ENCODE measurements around the gene CYB561A3. TPM values are rescaled to one million over a fixed set of nuclear protein-coding genes. Genes with fewer than 3 reads are reported as not detected.
A peak's percentile ranks its signal among the peaks of the same experiment; 100 is the strongest.

Gene CYB561A3
- total RNA-seq, 1 experiment from 2014 or later: 21.7 TPM

DNA sequence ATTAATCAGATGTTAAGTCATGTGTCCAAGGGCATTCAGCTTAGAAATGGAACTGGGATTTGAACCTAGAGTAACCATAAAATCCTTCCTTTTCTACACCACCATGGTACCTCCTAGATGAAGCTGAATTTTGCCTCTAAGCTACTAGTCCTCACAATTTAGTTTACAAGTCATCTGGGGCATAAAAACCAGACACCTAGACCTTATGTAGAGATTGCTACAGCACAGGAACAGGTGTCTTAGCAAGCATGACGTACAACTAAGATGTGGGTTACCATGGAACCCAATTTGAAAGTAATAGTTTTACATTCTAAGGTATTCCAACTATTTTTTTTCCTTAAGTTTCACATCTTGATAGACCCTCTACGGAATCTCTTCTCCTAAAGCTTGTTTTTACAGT lies 39.9 kb upstream of the CYB561A3 start:
- H2AK5ac ChIP-seq (ENCODE audit: insufficient read length, low read length): no peak overlapping the region
- no peak overlapping the region for H3K4me2 ChIP-seq (ENCODE audit: insufficient read depth, insufficient read length, low read length)
- H2BK20ac ChIP-seq (ENCODE audit: low read depth, low read length, poor library complexity, severe bottlenecking): no peak overlapping the region
- no peak overlapping the region for H2BK120ac ChIP-seq (ENCODE audit: low read depth, low read length, poor library complexity, severe bottlenecking)
- H3K23me2 ChIP-seq (ENCODE audit: insufficient read length, low read depth, low read length, poor library complexity, severe bottlenecking): no peaks in the 10 kb centered on the region
- Mint-ChIP-seq H3K9me3 (no peaks in the 10 kb centered on the region), H3K27ac (peak overlapping the region in 1 of 3 experiments; percentile 40; a peak in 1 of 7 replicates), H3K27me3 (ENCODE audit: low read depth) (no peaks in the 10 kb centered on the region), H3K4me1 (no peaks in the 10 kb centered on the region), H3K4me3 (no peak overlapping the region), H3K36me3 (ENCODE audit: insufficient read depth in 1 of 3, low read depth in 3 of 3) (peaks cover 26 to 59% (median 59%) of the 10 kb centered on the region in 3 experiments)
- H2BK15ac ChIP-seq (ENCODE audit: low read depth, low read length): no peak overlapping the region
- no peak overlapping the region for H4K5ac ChIP-seq (ENCODE audit: insufficient read length, low read depth, low read length)
- TF ChIP-seq, protein P1, sequence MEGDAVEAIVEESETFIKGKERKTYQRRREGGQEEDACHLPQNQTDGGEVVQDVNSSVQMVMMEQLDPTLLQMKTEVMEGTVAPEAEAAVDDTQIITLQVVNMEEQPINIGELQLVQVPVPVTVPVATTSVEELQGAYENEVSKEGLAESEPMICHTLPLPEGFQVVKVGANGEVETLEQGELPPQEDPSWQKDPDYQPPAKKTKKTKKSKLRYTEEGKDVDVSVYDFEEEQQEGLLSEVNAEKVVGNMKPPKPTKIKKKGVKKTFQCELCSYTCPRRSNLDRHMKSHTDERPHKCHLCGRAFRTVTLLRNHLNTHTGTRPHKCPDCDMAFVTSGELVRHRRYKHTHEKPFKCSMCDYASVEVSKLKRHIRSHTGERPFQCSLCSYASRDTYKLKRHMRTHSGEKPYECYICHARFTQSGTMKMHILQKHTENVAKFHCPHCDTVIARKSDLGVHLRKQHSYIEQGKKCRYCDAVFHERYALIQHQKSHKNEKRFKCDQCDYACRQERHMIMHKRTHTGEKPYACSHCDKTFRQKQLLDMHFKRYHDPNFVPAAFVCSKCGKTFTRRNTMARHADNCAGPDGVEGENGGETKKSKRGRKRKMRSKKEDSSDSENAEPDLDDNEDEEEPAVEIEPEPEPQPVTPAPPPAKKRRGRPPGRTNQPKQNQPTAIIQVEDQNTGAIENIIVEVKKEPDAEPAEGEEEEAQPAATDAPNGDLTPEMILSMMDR (conservative IDR thresholded peaks at IDR 0.05): no peak
- H4K91ac ChIP-seq (ENCODE audit: insufficient read length, low read depth, low read length): no peak overlapping the region
- no peak overlapping the region for H3T11ph ChIP-seq (ENCODE audit: low read length)
- H3K27me3 ChIP-seq (ENCODE audit: insufficient read depth, low read length): no peaks in the 10 kb centered on the region
- no peak overlapping the region for H4K8ac ChIP-seq (replicated peaks; ENCODE audit: insufficient read length, low read depth, low read length)
- no peaks in the 10 kb centered on the region for H3K79me1 ChIP-seq (ENCODE audit: insufficient read depth, low read depth, low read length, poor library complexity, severe bottlenecking)
- no peak overlapping the region for H2BK12ac ChIP-seq (ENCODE audit: insufficient read length, low read depth, low read length)
- H3K14ac ChIP-seq (ENCODE audit: insufficient read depth, low read length): no peak overlapping the region
- WGBS (ENCODE audit: extremely low coverage, insufficient read length, low lambda C conversion rate): no CpG with 5 or more reads among the region's 2 CpGs
- no peaks in the 10 kb centered on the region for H3K4me1 ChIP-seq (ENCODE audit: insufficient read depth, low read length)
- no peak overlapping the region for H3K9ac ChIP-seq (ENCODE audit: extremely low read depth, insufficient read length, low read length)
- no peak overlapping the region for H3K18ac ChIP-seq (ENCODE audit: insufficient read length, low read depth, low read length)
- H3K23ac ChIP-seq (ENCODE audit: insufficient read length, low read depth, low read length): no peak overlapping the region
- no peak overlapping the region for H2AFZ ChIP-seq (ENCODE audit: low read length)
- no peak overlapping the region for H3K56ac ChIP-seq (ENCODE audit: insufficient read length, low read depth, low read length)
- no peaks in the 10 kb centered on the region for H3K79me2 ChIP-seq (ENCODE audit: insufficient read depth, low read length)
- H3K9me3 ChIP-seq (ENCODE audit: control insufficient read depth, low read depth, low read length): no peaks in the 10 kb centered on the region
- no peak overlapping the region for H3K4ac ChIP-seq (ENCODE audit: low read depth, low read length)
- DNase-seq: no peak
- no peak overlapping the region for H3K27ac ChIP-seq (ENCODE audit: insufficient read length, low read depth, low read length)
- H2BK5ac ChIP-seq (ENCODE audit: insufficient read length, low read length): no peak overlapping the region
- no peaks in the 10 kb centered on the region for H4K20me1 ChIP-seq (ENCODE audit: control insufficient read depth, insufficient read depth, insufficient read length)
